Tibial nerve (tissue), 4 donors: ENCODE data around the gene KCTD2.

ENCODE experiments used
- CTCF ChIP-seq, 5 experiments: fragments of 200-600 bp in 3 of 5; fragments of 450-650 bp in 2 of 5; sonication (generic) in 3 of 5; IDR thresholded peaks; one replicate each; pipeline ENCODE4 v1.5.1; 2016 to 2019; ENCODE audit warnings: antibody characterized with exemption in 5 of 5, mild to moderate bottlenecking in 3 of 5, moderate library complexity in 2 of 5
- EP300 ChIP-seq, 2 donors: sonication (generic); formaldehyde crosslinking; IDR thresholded peaks; one replicate each; pipeline ENCODE4 v1.6.1; 2017; ENCODE audit warnings: antibody characterized with exemption in 2 of 2, mild to moderate bottlenecking in 1 of 2
- POLR2A ChIP-seq, 2 donors: fragments of 450-650 bp; IDR thresholded peaks; one replicate each; pipeline ENCODE4 v1.6.1; 2017; ENCODE audit warnings: antibody characterized with exemption in 2 of 2, mild to moderate bottlenecking in 2 of 2, moderate library complexity in 2 of 2

GRCh38 chr17:75031972-75032719, 14.9 kb upstream of the KCTD2 start:
- TF ChIP-seq CTCF (IDR thresholded peaks at IDR 0.05) (peak in 1 of 5 experiments; percentile 12), EP300 (IDR thresholded peaks at IDR 0.05) (peak in 1 of 2 donors; percentile 53), POLR2A (IDR thresholded peaks at IDR 0.05) (peak in 1 of 2 donors; percentile 12)
